Mesenchymal stem cell (in vitro differentiated cells and primary cell): Measurements from ENCODE around the gene TM6SF1.
"Not testable (repeated sequence)": the region's sequence is repeated elsewhere in the genome, so short reads cannot be mapped to it uniquely, and the experiment has no call there.

ENCODE experiments used
- DNase-seq: peaks from one replicate; pipeline ENCODE4 v3.0.0-alpha.2; 2013
- H2AFZ ChIP-seq: one replicate; pipeline ENCODE4 v1.6.1; 2013; ENCODE audit warnings: low read depth, mild to moderate bottlenecking, control low read depth, inconsistent platforms, low read length, moderate library complexity
- H2AK5ac ChIP-seq: 2 replicates; pipeline ENCODE4 v1.6.1; 2013; ENCODE audit warnings: low read length, moderate library complexity, mild to moderate bottlenecking, inconsistent platforms; ENCODE audit not compliant: severe bottlenecking
- H2BK120ac ChIP-seq: one replicate; pipeline ENCODE4 v1.6.1; 2013; ENCODE audit warnings: low read depth, mild to moderate bottlenecking, inconsistent platforms, low read length, moderate library complexity
- H2BK12ac ChIP-seq, 2 experiments: one replicate each; pipeline ENCODE4 v1.6.1; 2013; ENCODE audit warnings: inconsistent platforms in 2 of 2, low read length in 2 of 2, mild to moderate bottlenecking in 2 of 2, moderate library complexity in 2 of 2, control low read depth in 1 of 2
- H2BK15ac ChIP-seq: one replicate; pipeline ENCODE4 v1.6.1; 2013; ENCODE audit warnings: mild to moderate bottlenecking, low read depth, inconsistent platforms; ENCODE audit not compliant: poor library complexity, severe bottlenecking
- H2BK5ac ChIP-seq: 2 replicates; pipeline ENCODE4 v1.6.1; 2013; ENCODE audit warnings: low read depth, mild to moderate bottlenecking, low read length, control low read depth, inconsistent platforms; ENCODE audit not compliant: poor library complexity, severe bottlenecking
- H3K14ac ChIP-seq, 2 experiments: one replicate each; pipeline ENCODE4 v1.6.1; 2013; ENCODE audit warnings: inconsistent platforms in 2 of 2, low read length in 2 of 2, control low read depth in 1 of 2, mild to moderate bottlenecking in 1 of 2, moderate library complexity in 1 of 2
- H3K18ac ChIP-seq, 2 experiments: one replicate each; pipeline ENCODE4 v1.6.1; 2013; ENCODE audit warnings: inconsistent platforms in 2 of 2, low read length in 2 of 2, control low read depth in 1 of 2, low read depth in 1 of 2, mild to moderate bottlenecking in 1 of 2
- H3K23ac ChIP-seq, 2 experiments: one replicate each; pipeline ENCODE4 v1.6.1; 2013; ENCODE audit warnings: inconsistent platforms in 2 of 2, low read length in 2 of 2, mild to moderate bottlenecking in 2 of 2, moderate library complexity in 2 of 2, control low read depth in 1 of 2
- H3K27ac ChIP-seq: 2 replicates; pipeline ENCODE4 v1.5.1; 2013; ENCODE audit warnings: mild to moderate bottlenecking, moderate library complexity, low read length, control low read depth, inconsistent platforms; ENCODE audit not compliant: poor library complexity, severe bottlenecking
- H3K27me3 ChIP-seq, 2 experiments: 2 replicates each; pipeline versions ENCODE4 v1.6.1 to v1.7.0; 2013; ENCODE audit warnings: low read length in 2 of 2, mild to moderate bottlenecking in 2 of 2, moderate library complexity in 2 of 2, control low read depth in 1 of 2, inconsistent platforms in 1 of 2; ENCODE audit not compliant: control insufficient read depth in 1 of 2, insufficient read depth in 1 of 2
- H3K36me3 ChIP-seq, 2 experiments: 2 replicates each; pipeline versions ENCODE4 v1.6.1 to v1.7.0; 2013; ENCODE audit warnings: low read length in 2 of 2, control low read depth in 1 of 2, inconsistent platforms in 1 of 2, low read depth in 1 of 2, mild to moderate bottlenecking in 1 of 2; ENCODE audit not compliant: insufficient read depth in 2 of 2, control insufficient read depth in 1 of 2
- H3K4ac ChIP-seq, 2 experiments: one replicate each; pipeline ENCODE4 v1.6.1; 2013; ENCODE audit warnings: inconsistent platforms in 2 of 2, low read length in 2 of 2, mild to moderate bottlenecking in 2 of 2, moderate library complexity in 2 of 2, control low read depth in 1 of 2, low read depth in 1 of 2
- H3K4me1 ChIP-seq: 2 replicates; pipeline ENCODE4 v1.6.1; 2013; ENCODE audit warnings: low read depth, low read length, control low read depth; ENCODE audit not compliant: control insufficient read depth, insufficient read depth
- H3K4me2 ChIP-seq: 2 replicates; pipeline ENCODE4 v1.6.1; 2013; ENCODE audit warnings: low read length, mild to moderate bottlenecking, inconsistent platforms; ENCODE audit not compliant: poor library complexity, severe bottlenecking
- H3K4me3 ChIP-seq, 2 experiments: 2 replicates each; pipeline versions ENCODE4 v1.5.1 to v1.7.0; 2013; ENCODE audit warnings: low read length in 2 of 2, mild to moderate bottlenecking in 2 of 2, control low read depth in 1 of 2, low read depth in 1 of 2; ENCODE audit not compliant: insufficient read depth in 1 of 2
- H3K79me1 ChIP-seq: replicated peaks from 2 replicates; pipeline ENCODE4 v1.6.1; 2013; ENCODE audit warnings: mild to moderate bottlenecking, control low read depth, low read length, inconsistent platforms; ENCODE audit not compliant: poor library complexity, severe bottlenecking
- H3K9ac ChIP-seq: 2 replicates; pipeline ENCODE4 v1.7.0; 2013; ENCODE audit warnings: mild to moderate bottlenecking, low read length, moderate library complexity
- H3K9me3 ChIP-seq: 2 replicates; pipeline ENCODE4 v1.7.0; 2013; ENCODE audit warnings: mild to moderate bottlenecking, low read length; ENCODE audit not compliant: control insufficient read depth
- H4K8ac ChIP-seq: one replicate; pipeline ENCODE4 v1.6.1; 2013; ENCODE audit warnings: inconsistent platforms, mild to moderate bottlenecking, low read length, moderate library complexity
- H4K91ac ChIP-seq: one replicate; pipeline ENCODE4 v1.6.1; 2013; ENCODE audit warnings: mild to moderate bottlenecking, low read length, inconsistent platforms
- WGBS: methylation state at CpG from one replicate; pipeline ENCODE4 v1.1.7; 2013; ENCODE audit warnings: mixed read lengths; 5-methylcytosine and 5-hydroxymethylcytosine counted together

Gene TM6SF1

GRCh38 chr15:83066734-83067637 is 40.5 kb upstream of the TM6SF1 start, which contains the start of gene BTBD1:
BTBD1 (minus strand) TSS chr15:83067252; CDS start chr15:83067151, 101 bp downstream.
- Histone ChIP-seq H3K4me3 (peak within 1 kb of the TSS; percentile 95 to 96), H3K23ac (peak within 1 kb of the TSS in 1 of 2 experiments; percentile 59), H4K91ac (peak within 1 kb of the TSS; percentile 98), H3K18ac (peak within 1 kb of the TSS; percentile 100), H2BK5ac (peak within 1 kb of the TSS; percentile 89), H2BK15ac (peak within 1 kb of the TSS; percentile 94), H2AFZ (peak within 1 kb of the TSS; percentile 93), H3K79me1 (peaks cover 1% of the 10 kb centered on the region), H3K36me3 (no peaks in the 10 kb centered on the region), H2BK12ac (peak within 1 kb of the TSS in 1 of 2 experiments; percentile 72), H3K9me3 (no peaks in the 10 kb centered on the region), H3K27me3 (no peaks in the 10 kb centered on the region), H3K4me1 (peaks cover 3% of the 10 kb centered on the region), H2AK5ac (peak within 1 kb of the TSS; percentile 35), H2BK120ac (peak within 1 kb of the TSS; percentile 94), H3K27ac (peak within 1 kb of the TSS; percentile 72), H3K4ac (peak within 1 kb of the TSS; percentile 89 to 98), H3K14ac (peak within 1 kb of the TSS; percentile 97 to 99), H3K4me2 (peak within 1 kb of the TSS; percentile 91), H3K9ac (peak within 1 kb of the TSS; percentile 96), H4K8ac (peak within 1 kb of the TSS; percentile 99)
- DNase-seq, result peak; percentile 93
- WGBS, result under 1% methylated on average over 79 of the region's 90 CpGs

- H2BK15ac ChIP-seq, result no peak overlapping the region
- no peak overlapping the region for H3K23ac ChIP-seq
- H3K4ac ChIP-seq, result peak overlapping the region; percentile 63 to 88
- H2BK5ac ChIP-seq, result no peak overlapping the region
- H4K8ac ChIP-seq, result peak overlapping the region; percentile 99
- peak overlapping the region in 1 of 2 experiments; percentile 67 for H2BK12ac ChIP-seq
- peak overlapping the region; percentile 29 for H2BK120ac ChIP-seq
- H3K9me3 ChIP-seq, result no peaks in the 10 kb centered on the region
- peak overlapping the region in 1 of 2 experiments; percentile 64 for H3K14ac ChIP-seq
- no peaks in the 10 kb centered on the region for H3K36me3 ChIP-seq
- H3K27ac ChIP-seq, result peak overlapping the region; percentile 72
- H3K79me1 ChIP-seq, result peaks cover 1% of the 10 kb centered on the region
- peaks cover 3% of the 10 kb centered on the region for H3K4me1 ChIP-seq
- DNase-seq, result no peak
- peak overlapping the region; percentile 56 to 91 for H3K18ac ChIP-seq
- 81% methylated on average over 11 of the region's 12 CpGs for WGBS
- H3K27me3 ChIP-seq, result no peaks in the 10 kb centered on the region
- peak overlapping the region; percentile 79 for H2AFZ ChIP-seq
- H3K4me3 ChIP-seq, result peak overlapping the region; percentile 95 to 96
- H3K9ac ChIP-seq, result peak overlapping the region; percentile 96
- peak overlapping the region; percentile 23 for H4K91ac ChIP-seq
- peak overlapping the region; percentile 35 for H2AK5ac ChIP-seq
- H3K4me2 ChIP-seq, result peak overlapping the region; percentile 91
Measured at GRCh38 chr15:83067638-83067962, 39.8 kb upstream of the TM6SF1 start.

GRCh38 chr15:83068054-83068453 is 39.4 kb upstream of the TM6SF1 start:
- no peak overlapping the region for H4K91ac ChIP-seq
- no peak overlapping the region for H2BK15ac ChIP-seq
- no peak overlapping the region for H2AFZ ChIP-seq
- peak overlapping the region; percentile 96 for H3K9ac ChIP-seq
- no peak overlapping the region for H2BK5ac ChIP-seq
- H2BK120ac ChIP-seq, result no peak overlapping the region
- H4K8ac ChIP-seq, result peak overlapping the region; percentile 60
- no peak overlapping the region for H3K4ac ChIP-seq
- H3K9me3 ChIP-seq, result no peaks in the 10 kb centered on the region
- no peak overlapping the region for H3K18ac ChIP-seq
- DNase-seq, result no peak
- no peaks in the 10 kb centered on the region for H3K79me1 ChIP-seq
- H2BK12ac ChIP-seq, result no peak overlapping the region
- H3K14ac ChIP-seq, result no peak overlapping the region
- H3K4me1 ChIP-seq, result peaks cover 3% of the 10 kb centered on the region
- no peaks in the 10 kb centered on the region for H3K27me3 ChIP-seq
- peak overlapping the region in 1 of 2 experiments; percentile 96 for H3K4me3 ChIP-seq
- no peak overlapping the region for H2AK5ac ChIP-seq
- 98% methylated on average over 5 of the region's 6 CpGs for WGBS
- no peak overlapping the region for H3K27ac ChIP-seq
- no peak overlapping the region for H3K23ac ChIP-seq
- no peak overlapping the region for H3K4me2 ChIP-seq
- no peaks in the 10 kb centered on the region for H3K36me3 ChIP-seq

GRCh38 chr15:83069211-83069642 is 38.2 kb upstream of the TM6SF1 start:
- H3K23ac ChIP-seq, H3K4ac ChIP-seq, H2AK5ac ChIP-seq, H3K4me3 ChIP-seq, H3K79me1 ChIP-seq, H3K9me3 ChIP-seq, H2AFZ ChIP-seq, H3K27ac ChIP-seq, H3K18ac ChIP-seq, H3K36me3 ChIP-seq, H4K8ac ChIP-seq, H3K4me1 ChIP-seq, H4K91ac ChIP-seq, H3K14ac ChIP-seq, H3K27me3 ChIP-seq, H3K4me2 ChIP-seq, H2BK5ac ChIP-seq, H2BK12ac ChIP-seq, H2BK120ac ChIP-seq, H2BK15ac ChIP-seq, H3K9ac ChIP-seq: not testable (repeated sequence)
- 76% methylated on average over 6 of the region's 6 CpGs for WGBS
- DNase-seq, result peak; percentile 34
